A549 (cell line): Measurements from ENCODE around the gene PTMS. TPM values are rescaled to one million over a fixed set of nuclear protein-coding genes. Genes with fewer than 3 reads are reported as not detected.

ENCODE experiments used
- ATAC-seq, 2 experiments: fragments of 200-7000 bp in 1 of 2; fragments of >200 bp in 1 of 2; cut with Nextera tagmentation in 1 of 2; cut with Tn5 transposase in 1 of 2; 3 replicates each; pipeline versions ENCODE4 v1.8.0 to v1.9.1; 2018 to 2020; ENCODE audit warnings: mild to moderate bottlenecking in 1 of 2, moderate library complexity in 1 of 2
- CTCF ChIA-PET: fragments of 300-600 bp; sonication (Branson Sonifier 250); formaldehyde crosslinking; extraction: SDS; loops from one replicate; lab custom pipeline; 2021; ENCODE audit warnings: antibody characterized with exemption, inconsistent platforms; lab: Yijun Ruan, JAX
- POLR2A ChIA-PET: fragments of 350-600 bp; formaldehyde crosslinking; extraction: SDS; loops from one replicate; lab custom pipeline; 2021; ENCODE audit warnings: antibody characterized with exemption, inconsistent platforms; lab: Yijun Ruan, JAX
- DNase-seq, 2 experiments: peaks; one replicate each; pipeline versions ENCODE4 v3.0.0 to v3.0.0-alpha.2; 2011 to 2016; ENCODE audit warnings: low read depth in 1 of 2, low spot score in 1 of 2
- FAIRE-seq: peaks from 2 replicates; lab custom pipeline; 2011; peaks lifted over from hg19 to GRCh38; lab: Jason Lieb, UNC
- H3K27ac ChIP-seq, 2 experiments: fragments of >200 bp; sonication (Bioruptor Twin); formaldehyde crosslinking; 3 replicates each; pipeline ENCODE4 v1.5.1; 2016 to 2017
- H3K4me1 ChIP-seq: fragments of >200 bp; sonication (Bioruptor Twin); formaldehyde crosslinking; 3 replicates; pipeline ENCODE4 v1.6.1; 2016
- H3K4me2 ChIP-seq: fragments of >200 bp; sonication (Bioruptor Twin); formaldehyde crosslinking; 3 replicates; pipeline ENCODE4 v1.6.1; 2016
- H3K4me3 ChIP-seq: fragments of >200 bp; sonication (Bioruptor Twin); formaldehyde crosslinking; 3 replicates; pipeline ENCODE4 v1.5.1; 2016
- H3K9me3 ChIP-seq: fragments of >200 bp; sonication (Bioruptor Twin); formaldehyde crosslinking; 3 replicates; pipeline ENCODE4 v1.6.1; 2016
- ATOH8 ChIP-seq: fragments of 250-450 bp; sonication (Bioruptor Pico); IDR thresholded peaks from 2 replicates; pipeline ENCODE4 v1.5.0; 2020; ENCODE audit warnings: low read depth, mild to moderate bottlenecking, moderate library complexity
- CBX8 ChIP-seq: fragments of 200-600 bp; sonication (generic); IDR thresholded peaks from 2 replicates; pipeline ENCODE4 v1.6.1; 2016
- CTCF ChIP-seq: fragments of >200 bp; sonication (Bioruptor Twin); formaldehyde crosslinking; IDR thresholded peaks from 3 replicates; pipeline ENCODE4 v1.5.1; 2016
- EHF ChIP-seq: fragments of 250-450 bp; sonication (Bioruptor Pico); IDR thresholded peaks from 2 replicates; pipeline ENCODE4 v1.5.0; 2020; ENCODE audit warnings: mild to moderate bottlenecking
- EP300 ChIP-seq, 2 experiments: fragments of >200 bp; sonication (Bioruptor Twin); formaldehyde crosslinking; IDR thresholded peaks; 2 replicates in 1 of 2; 3 replicates in 1 of 2; pipeline ENCODE4 v1.6.1; 2016 to 2017
- FOSL2 ChIP-seq, 2 experiments: fragments of 450-650 bp in 1 of 2; fragments of >200 bp in 1 of 2; sonication (Bioruptor Twin) in 1 of 2; formaldehyde crosslinking; IDR thresholded peaks; 2 replicates each; pipeline versions ENCODE4 v1.5.0 to v1.6.1; 2016 to 2020; ENCODE audit warnings: mild to moderate bottlenecking in 1 of 2, moderate library complexity in 1 of 2
- GATA3 ChIP-seq: IDR thresholded peaks from 2 replicates; pipeline ENCODE4 v1.6.1; 2012; ENCODE audit warnings: borderline replicate concordance
- HDAC2 ChIP-seq: fragments of 200-600 bp; sonication (generic); IDR thresholded peaks from 2 replicates; pipeline ENCODE4 v1.6.1; 2016
- HMGXB4 ChIP-seq: fragments of 250-450 bp; sonication (Bioruptor Pico); IDR thresholded peaks from 2 replicates; pipeline ENCODE4 v1.5.0; 2021; ENCODE audit warnings: mild to moderate bottlenecking, moderate library complexity, borderline replicate concordance
- HOXB13 ChIP-seq: fragments of 250-450 bp; sonication (Bioruptor Pico); IDR thresholded peaks from 2 replicates; pipeline ENCODE4 v1.5.0; 2020; ENCODE audit warnings: low read depth, mild to moderate bottlenecking, moderate library complexity
- MAFK ChIP-seq: fragments of 450-650 bp; IDR thresholded peaks from 2 replicates; pipeline ENCODE4 v1.6.1; 2014; ENCODE audit not compliant: partially characterized antibody
- MAX ChIP-seq: IDR thresholded peaks from 2 replicates; pipeline ENCODE4 v1.6.1; 2012
- MAZ ChIP-seq: fragments of 150-350 bp; IDR thresholded peaks from 2 replicates; pipeline ENCODE4 v1.6.1; 2014; ENCODE audit warnings: antibody characterized with exemption, low read depth, low read length, borderline replicate concordance
- MYC ChIP-seq: IDR thresholded peaks from 2 replicates; pipeline ENCODE4 v1.6.1; 2012; ENCODE audit warnings: mild to moderate bottlenecking, inconsistent platforms, low read length, improper control_type of control experiment, borderline replicate concordance
- NFE2L2 ChIP-seq: fragments of 150-350 bp; conservative IDR thresholded peaks from 2 replicates; pipeline ENCODE4 v1.6.1; 2014; ENCODE audit warnings: low read length
- NR3C1 ChIP-seq: fragments of >200 bp; sonication (Bioruptor Twin); formaldehyde crosslinking; IDR thresholded peaks from 3 replicates; pipeline ENCODE4 v1.6.1; 2017
- REST ChIP-seq: fragments of 200-600 bp; sonication (generic); IDR thresholded peaks from 2 replicates; pipeline ENCODE4 v1.6.1; 2016; ENCODE audit warnings: antibody characterized with exemption, mild to moderate bottlenecking, moderate library complexity
- RNF2 ChIP-seq: fragments of 200-600 bp; sonication (generic); IDR thresholded peaks from 2 replicates; pipeline ENCODE4 v1.6.1; 2016; ENCODE audit warnings: low read depth, mild to moderate bottlenecking, antibody characterized with exemption, moderate library complexity, borderline replicate concordance
- TP53 ChIP-seq: fragments of 250-450 bp; sonication (Bioruptor Pico); IDR thresholded peaks from 2 replicates; pipeline ENCODE4 v1.5.0; 2021; ENCODE audit warnings: mild to moderate bottlenecking, moderate library complexity
- ZNF302 ChIP-seq: fragments of 250-450 bp; sonication (Bioruptor Pico); IDR thresholded peaks from 2 replicates; pipeline ENCODE4 v1.9.0; 2021; ENCODE audit warnings: inconsistent platforms, mild to moderate bottlenecking, moderate library complexity
- WGBS: methylation state at CpG from one replicate; pipeline ENCODE4 v1.1.6; 2017; ENCODE audit errors: missing lambda C conversion rate; 5-methylcytosine and 5-hydroxymethylcytosine counted together
- polyA plus RNA-seq, 4 experiments: library from polyadenylated mRNA; depleted of rRNA in 3 of 4; stranded (reverse); fragments of >200 nt; fragmentation: RNase III in 1 of 4; extraction: RNeasy Plus Mini Kit Qiagen cat#74134 plus additional on column Dnase treatment in 1 of 4; gene quantifications; 2 replicates in 3 of 4; 3 replicates in 1 of 4; pipeline ENCODE4 v1.2.3, GENCODE V29; 2011 to 2017

The PTMS gene
- polyA plus RNA-seq, 2 of the 4 experiments (the other 2 are of a cell fraction): 391 to 1,195 TPM

- Histone ChIP-seq H3K9me3 (no peaks in the 10 kb centered on the region), H3K4me1 (no peaks in the 10 kb centered on the region), H3K4me2 (no peak overlapping the region), H3K27ac (no peak overlapping the region), H3K4me3 (no peak overlapping the region)
- TF ChIP-seq HOXB13 (no peak), HDAC2 (no peak), TP53 (CRISPR knock-in tag) (no peak), MAFK (no peak), MYC (no peak)
- CTCF ChIA-PET: interaction anchor here (1.3 kb wide), 1 partner anchor 99 kb away, joined by 4 read pairs; no protein-coding TSS in a partner anchor
- WGBS: 78% methylated on average over 10 of the region's 10 CpGs
- POLR2A ChIA-PET: interaction anchor here (0.5 kb wide), 1 partner anchor 28 kb away, joined by 6 read pairs; the partner anchor contains the start of gene ZNF384
- FAIRE-seq (no peak), DNase-seq (no peak), ATAC-seq (no peak)
These were observed 49.2 kb upstream of the PTMS start for GRCh38 chr12:6716874-6717437.

GRCh38 chr12:6722863-6723262 lies 43.3 kb upstream of the PTMS start:
- H3K27ac ChIP-seq: peak overlapping the region in 1 of 2 experiments; percentile 89; a peak in 2 of 6 replicates
- peak overlapping the region; percentile 61 for H3K4me2 ChIP-seq
- ATAC-seq (no peak), FAIRE-seq (no peak), DNase-seq (no peak)
- CTCF ChIA-PET: interaction anchor here (1.0 to 7.6 kb wide), 9 partner anchors 8 to 320 kb away, joined by 3 to 52 read pairs (median 4); partner anchors contain the start of genes MLF2 and ZNF384
- TF ChIP-seq ZNF302 (no peak), RNF2 (no peak), MAX (no peak), HDAC2 (no peak), HMGXB4 (CRISPR knock-in tag) (no peak), GATA3 (no peak)
- H3K4me1 ChIP-seq: peaks cover 13% of the 10 kb centered on the region
- POLR2A ChIA-PET: interaction anchor here (0.6 to 3.0 kb wide), 12 partner anchors 11 to 221 kb away, joined by 4 to 86 read pairs (median 8); partner anchors contain the start of genes C12orf57, MLF2, NOP2 and PTMS
- WGBS: 78% methylated on average over 3 of the region's 3 CpGs
- no peaks in the 10 kb centered on the region for H3K9me3 ChIP-seq
- H3K4me3 ChIP-seq: peak overlapping the region; percentile 61; the same call in 2 of the 3 replicates

- Histone ChIP-seq H3K9me3 (no peaks in the 10 kb centered on the region), H3K4me2 (peak within 1 kb of the TSS; percentile 94), H3K4me3 (peak within 1 kb of the TSS; percentile 61), H3K4me1 (peaks cover 13% of the 10 kb centered on the region), H3K27ac (peak within 1 kb of the TSS; percentile 86 to 89)
- DNase-seq (peak; percentile 99), ATAC-seq (peak; percentile 98), FAIRE-seq (peak; percentile 81)
- ChIA-PET POLR2A (interaction anchor here (0.6 to 3.0 kb wide), 32 partner anchors 9 to 253 kb away, joined by 3 to 86 read pairs (median 4); partner anchors contain the start of genes C12orf57, GAPDH, MLF2 and NOP2), CTCF (interaction anchor here (0.9 to 7.6 kb wide), 17 partner anchors 9 to 319 kb away, joined by 3 to 52 read pairs (median 4); partner anchors contain the start of genes MLF2, SPSB2 and ZNF384)
- 2% methylated on average over 34 of the region's 49 CpGs for WGBS
- TF ChIP-seq HDAC2: no peak
- TF ChIP-seq MAFK: no peak
- TF ChIP-seq FOSL2 (IDR thresholded peaks at IDR 0.05): no peak
- TF ChIP-seq FOSL2 (CRISPR knock-in tag; IDR thresholded peaks at IDR 0.05): 0 out of 2 replicates have a peak, but pooled peaks have one; percentile 18
- no peak for TF ChIP-seq CTCF
- TF ChIP-seq ATOH8 (CRISPR knock-in tag): peak; percentile 71; the same call in 1 of the 2 replicates
- peak; percentile 58; the same call in 1 of the 2 replicates for TF ChIP-seq GATA3
- TF ChIP-seq REST: no peak
- 0 out of 2 replicates have a peak, but pooled peaks have one; percentile 2 for TF ChIP-seq NFE2L2
- TF ChIP-seq MAZ: no peak
- TF ChIP-seq HOXB13: peak; percentile 81; the same call in 1 of the 2 replicates
- TF ChIP-seq CBX8: no peak
- TF ChIP-seq NR3C1: no peak
- TF ChIP-seq EP300 (IDR thresholded peaks at IDR 0.05): no peak
- TF ChIP-seq EHF: peak; percentile 74; the same call in 1 of the 2 replicates
These were observed 42.4 kb upstream of the PTMS start, which contains the start of gene COPS7A for GRCh38 chr12:6723607-6724408. COPS7A (plus strand) TSS chr12:6724046; CDS start chr12:6724657, 611 bp downstream.
